GM20000 (cell line): ENCODE results near the gene PHTF1.

Experiments used
- DNase-seq: peaks from one replicate; pipeline ENCODE4 v3.0.0; 2012; ENCODE audit warnings: low spot score
- CTCF ChIP-seq: IDR thresholded peaks from 2 replicates; pipeline ENCODE4 v1.5.1; 2012; ENCODE audit warnings: mild to moderate bottlenecking, control low read depth; ENCODE audit errors: extremely low read depth, missing control alignments

The PHTF1 gene

GRCh38 chr1:113654883-113655282, 104.4 kb downstream of the PHTF1 start:
- no peak for DNase-seq

GRCh38 chr1:113653741-113654140, 105.5 kb downstream of the PHTF1 start:
- DNase-seq, result no peak
- TF ChIP-seq CTCF, result no peak

More at GRCh38 chr1:113654883-113655282, 104.4 kb downstream of the PHTF1 start:
- no peak for TF ChIP-seq CTCF

GRCh38 chr1:113652771-113653170, 106.5 kb downstream of the PHTF1 start:
- no peak for TF ChIP-seq CTCF
- no peak for DNase-seq

- TF ChIP-seq CTCF, result no peak
These were observed 110.8 kb downstream of the PHTF1 start for GRCh38 chr1:113648478-113648877.

GRCh38 chr1:113647164-113647563, 112.1 kb downstream of the PHTF1 start:
- DNase-seq, result no peak

More at GRCh38 chr1:113648478-113648877, 110.8 kb downstream of the PHTF1 start:
- no peak for DNase-seq

More at GRCh38 chr1:113647164-113647563, 112.1 kb downstream of the PHTF1 start:
- TF ChIP-seq CTCF, result no peak
